ENCODE results near the gene DSCAM.

DSCAM gene

GRCh38 chr21:40158366-40158765, 688.6 kb downstream of the DSCAM start:
- no peak for DNase-seq

DNA sequence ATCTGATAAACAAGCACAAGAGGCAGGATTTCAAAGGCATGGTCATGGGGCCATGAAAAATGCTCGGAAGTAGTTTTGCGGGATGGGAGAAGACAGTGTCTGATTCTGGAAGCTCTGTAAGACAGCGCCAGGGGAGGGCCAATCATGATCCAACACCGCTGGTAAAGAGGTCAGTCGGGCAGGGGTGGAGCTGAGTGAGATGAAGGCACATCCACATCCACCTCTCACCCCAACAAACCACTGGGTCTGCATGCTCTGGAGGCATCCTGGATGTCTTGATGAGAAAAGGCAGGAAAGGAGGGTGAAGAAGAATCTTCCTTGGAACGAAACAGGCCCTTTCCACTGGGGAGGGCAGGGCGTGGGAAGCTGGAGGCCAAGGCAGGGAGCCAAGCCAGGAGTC, 691.4 kb downstream of the DSCAM start:
- DNase-seq: no peak

GRCh38 chr21:40153351-40153750, 693.6 kb downstream of the DSCAM start:
- no peak for DNase-seq

DNA sequence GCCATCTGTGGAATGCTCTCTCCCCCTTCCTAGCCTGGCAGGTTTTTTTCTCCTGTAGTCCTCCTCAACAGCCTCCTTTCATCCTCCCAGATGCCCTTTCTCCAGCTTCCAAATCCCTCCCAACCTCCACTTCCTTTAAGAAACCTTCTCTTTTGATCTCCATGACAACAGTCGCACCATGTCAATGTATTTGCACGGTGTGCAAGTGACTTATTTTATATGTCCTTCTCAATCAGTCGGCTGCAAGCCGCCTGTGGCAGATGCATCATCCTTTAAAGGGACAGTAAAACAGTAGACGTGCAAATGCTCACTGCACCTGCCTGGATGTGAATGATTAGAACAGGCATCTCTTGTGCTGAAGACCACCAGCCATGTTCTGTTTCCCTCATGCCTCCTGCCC, 694.5 kb downstream of the DSCAM start:
- DNase-seq: no peak

- DNase-seq: no peak
Measured at GRCh38 chr21:40151611-40152010, 695.3 kb downstream of the DSCAM start.

- no peak for DNase-seq
Measured at GRCh38 chr21:40146216-40146837, 700.6 kb downstream of the DSCAM start.

DNA sequence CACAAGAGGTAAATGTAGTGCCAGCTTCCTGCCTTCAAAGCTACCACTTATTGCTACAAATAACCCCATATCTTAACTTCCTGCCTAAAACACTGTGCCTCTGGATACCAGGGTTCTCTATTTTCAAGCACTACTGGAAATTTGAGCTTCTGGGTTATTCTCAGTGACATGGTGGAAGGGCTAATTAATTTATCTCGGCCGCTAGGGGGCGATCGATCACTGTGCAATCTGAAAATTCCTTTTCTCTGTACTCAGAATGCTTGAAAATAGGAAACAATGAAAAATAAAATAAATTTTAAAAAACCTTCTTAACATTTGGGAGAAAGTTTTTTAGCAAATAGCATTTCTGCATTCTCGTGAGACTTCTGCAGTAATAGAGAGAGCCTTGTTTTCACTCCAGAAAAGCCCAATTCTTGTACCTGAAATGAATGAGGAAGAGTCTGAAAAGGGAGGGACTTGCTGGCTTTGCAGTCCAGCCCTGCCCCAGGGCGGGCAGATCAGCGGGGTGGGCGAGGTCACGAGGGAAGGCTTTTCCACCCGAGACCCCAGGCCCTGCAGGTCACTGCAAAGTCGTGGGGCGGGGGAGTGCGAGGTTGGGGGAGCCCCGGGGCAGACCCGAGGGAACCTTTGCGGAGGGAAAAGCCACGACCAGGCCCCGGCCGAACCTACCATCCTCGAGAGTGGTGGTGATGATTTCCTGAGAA, 703.0 kb downstream of the DSCAM start:
- peak; percentile 7 for DNase-seq

DNA sequence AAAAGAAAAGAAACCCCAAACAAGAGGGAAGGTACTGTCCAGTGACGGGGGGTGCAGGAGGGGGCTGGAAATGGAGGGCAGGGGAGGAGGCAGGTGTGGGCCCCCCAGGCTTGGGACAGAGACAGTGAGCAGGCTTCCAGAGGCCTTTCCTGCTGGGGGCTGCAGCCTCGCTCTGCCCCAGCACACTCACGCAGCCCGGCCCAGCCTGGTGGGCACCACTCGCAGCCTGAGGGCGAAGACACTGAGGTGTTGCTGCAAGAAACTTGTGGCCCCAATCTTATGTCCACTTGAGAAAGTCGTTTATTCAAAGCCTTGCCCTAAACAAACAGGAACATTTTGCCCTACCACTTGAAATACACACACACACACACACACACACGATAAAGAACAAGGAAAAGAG, 705.3 kb downstream of the DSCAM start:
- DNase-seq: no peak

DNA sequence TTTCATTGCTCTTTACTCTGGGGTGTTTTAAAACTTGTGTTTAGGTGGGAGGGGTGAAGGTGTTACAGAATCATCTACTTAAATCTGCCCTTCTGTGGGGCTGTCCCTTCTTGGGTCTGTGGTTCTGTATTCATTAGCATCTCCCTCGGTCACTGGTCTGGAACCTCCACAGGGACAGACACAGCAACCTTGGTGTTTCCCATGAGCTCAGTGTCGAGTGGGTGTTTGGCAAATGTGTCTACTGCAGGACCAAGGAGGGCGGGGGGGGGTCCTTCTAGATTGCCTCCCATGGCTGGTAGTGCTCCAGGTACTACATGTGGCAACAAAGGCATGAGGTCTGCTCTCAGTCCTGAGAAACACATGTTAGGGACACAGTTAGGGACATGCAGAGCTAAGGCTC, 706.3 kb downstream of the DSCAM start:
- no peak for DNase-seq

DNA sequence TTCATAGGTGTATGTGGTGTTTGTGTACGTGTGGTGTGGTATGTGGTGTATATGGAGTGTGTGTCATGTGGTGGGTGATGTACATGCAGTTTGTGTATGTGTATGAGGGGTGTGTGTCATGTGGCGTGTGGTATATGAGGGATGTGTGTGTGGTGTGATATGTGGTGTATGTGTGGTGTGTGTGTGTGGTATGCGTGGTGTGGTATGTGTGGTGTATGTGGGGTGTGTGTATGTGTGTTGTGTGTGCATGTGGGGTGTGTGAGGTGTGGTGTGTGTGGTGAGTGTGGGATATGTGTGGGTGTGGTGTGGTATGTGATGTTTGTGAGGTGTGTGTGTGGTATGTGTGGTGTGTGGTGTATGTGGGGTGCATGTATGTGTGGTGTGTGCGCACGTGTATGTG, 707.3 kb downstream of the DSCAM start:
- no peak for DNase-seq

GRCh38 chr21:40136571-40136970, 710.4 kb downstream of the DSCAM start:
- DNase-seq: no peak

DNA sequence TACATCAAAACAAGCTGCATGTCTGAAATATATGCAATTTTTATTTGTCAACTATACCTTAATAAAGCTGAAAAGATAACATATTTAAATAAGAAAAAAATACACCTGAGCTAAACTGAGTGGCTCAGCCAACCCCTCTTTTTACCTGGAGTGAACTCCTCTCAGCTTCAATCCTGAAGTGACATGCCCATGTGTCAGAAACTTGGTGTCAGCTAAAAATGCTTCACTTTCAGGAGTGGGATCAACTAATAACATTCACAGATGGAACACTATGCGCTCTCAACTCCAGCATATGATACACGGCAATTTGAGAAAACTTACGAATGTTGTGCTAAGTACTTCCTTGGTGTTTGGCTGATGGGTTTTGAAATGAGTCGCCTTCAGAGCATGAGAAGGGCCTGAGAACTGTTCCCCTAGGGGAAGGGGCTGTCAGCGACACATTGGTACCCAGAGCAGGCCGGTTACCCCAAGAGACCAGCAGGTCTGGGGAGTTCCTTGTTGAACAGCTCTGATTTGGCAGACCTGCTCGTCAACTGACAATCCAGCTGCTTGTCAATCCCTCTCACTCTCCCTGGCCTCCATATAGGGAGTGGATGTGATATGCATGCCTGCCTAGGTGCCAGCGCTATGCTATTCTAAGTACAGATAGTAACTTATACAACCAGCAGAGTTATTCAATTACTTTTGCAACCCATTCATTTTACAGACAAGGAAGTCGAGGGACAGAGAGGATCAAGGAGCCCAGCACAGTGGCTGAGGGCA, 712.0 kb downstream of the DSCAM start:
- no peak for DNase-seq

GRCh38 chr21:40130476-40130875, 716.5 kb downstream of the DSCAM start:
- DNase-seq: no peak

DNA sequence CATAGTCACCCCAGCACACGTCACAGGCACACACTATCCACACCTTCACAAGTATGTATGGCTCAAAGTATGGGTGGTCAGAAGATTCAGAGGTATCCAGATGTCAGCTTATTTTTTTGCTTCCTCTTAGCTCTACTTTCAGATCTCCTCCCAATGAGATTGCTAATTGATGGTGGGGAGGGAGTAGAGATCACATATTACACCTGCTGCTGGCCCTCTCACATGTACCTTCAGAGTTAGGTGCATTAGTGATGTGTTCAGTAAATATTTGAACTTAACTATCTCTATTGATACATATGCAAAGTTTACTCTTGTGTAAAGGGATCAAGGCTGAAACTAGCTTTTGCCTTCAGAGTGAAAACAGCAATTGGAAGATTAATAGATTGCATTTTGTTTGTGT, 717.1 kb downstream of the DSCAM start:
- DNase-seq: no peak

- DNase-seq: no peak
Measured at GRCh38 chr21:40128891-40129290, 718.1 kb downstream of the DSCAM start.

DNA sequence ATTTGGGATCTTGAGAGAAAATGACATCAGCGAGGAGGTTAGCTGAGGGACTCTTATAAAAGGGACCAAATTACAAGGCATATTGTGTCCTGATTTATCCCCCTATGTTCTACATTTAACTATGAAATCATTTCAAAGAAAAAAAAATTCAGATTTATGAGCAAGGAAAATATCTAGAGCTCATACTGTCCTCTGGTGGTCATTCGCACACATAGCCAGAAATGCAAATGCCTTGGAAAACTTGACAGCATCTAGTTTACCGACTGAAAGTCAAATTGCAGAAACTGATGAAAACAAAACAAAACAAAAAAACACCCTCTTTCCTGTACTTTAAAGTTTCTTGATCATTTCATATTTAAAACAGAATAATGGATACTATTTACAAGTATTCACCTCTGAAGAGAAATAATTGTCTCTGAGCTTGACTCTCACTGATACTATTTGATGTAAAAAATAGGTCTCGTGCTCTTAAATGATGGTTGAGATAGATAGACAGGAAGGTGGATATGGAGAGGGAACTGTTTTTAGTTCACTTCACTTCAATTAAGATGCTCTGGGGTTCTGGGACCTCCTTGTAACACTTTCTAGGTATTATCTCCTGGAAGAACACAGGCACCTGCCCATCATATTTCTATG, 725.9 kb downstream of the DSCAM start:
- DNase-seq: peak; percentile 17

DNA sequence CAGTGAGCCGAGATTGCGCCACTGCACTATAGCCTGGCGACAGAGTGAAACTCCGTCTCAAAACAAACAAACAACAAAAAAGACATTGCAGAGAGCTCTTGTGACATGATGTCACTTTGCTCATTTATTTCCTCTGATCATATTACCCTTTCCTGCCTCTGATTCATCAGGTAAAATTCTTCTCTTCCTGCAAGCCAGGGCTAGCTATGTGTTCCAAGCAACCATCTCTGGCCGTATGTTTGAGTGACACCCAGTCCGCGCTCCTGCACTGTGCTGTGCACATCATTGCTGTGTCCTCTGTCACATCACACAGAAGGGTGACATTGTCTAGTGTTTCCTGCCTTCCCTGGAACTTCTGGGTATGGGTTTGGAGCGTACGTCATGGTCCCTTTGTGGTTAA, 728.4 kb downstream of the DSCAM start:
- no peak for DNase-seq

- DNase-seq: no peak
Measured at GRCh38 chr21:40117236-40117635, 729.7 kb downstream of the DSCAM start.

DNA sequence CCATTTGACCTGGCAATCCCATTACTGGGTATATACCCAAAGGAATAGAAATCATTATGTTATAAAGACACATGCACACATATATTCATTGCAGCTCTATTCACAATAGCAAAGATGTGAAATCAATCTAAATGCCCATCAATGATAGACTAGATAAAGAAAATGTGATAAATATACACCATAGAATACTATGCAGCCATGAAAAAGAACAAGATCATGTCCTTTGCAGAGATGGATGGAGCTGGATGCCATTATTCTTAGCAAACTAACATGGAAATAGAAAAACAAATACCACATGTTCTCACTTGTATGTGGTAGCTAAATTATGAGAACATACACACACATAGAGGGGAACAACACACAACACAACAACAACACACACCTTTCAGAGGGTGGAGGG, 731.2 kb downstream of the DSCAM start:
- DNase-seq: no peak

- DNase-seq: no peak
Measured at GRCh38 chr21:40102682-40103081, 744.3 kb downstream of the DSCAM start.

- DNase-seq: no peak
Measured at GRCh38 chr21:40099809-40100208, 747.1 kb downstream of the DSCAM start.

DNA sequence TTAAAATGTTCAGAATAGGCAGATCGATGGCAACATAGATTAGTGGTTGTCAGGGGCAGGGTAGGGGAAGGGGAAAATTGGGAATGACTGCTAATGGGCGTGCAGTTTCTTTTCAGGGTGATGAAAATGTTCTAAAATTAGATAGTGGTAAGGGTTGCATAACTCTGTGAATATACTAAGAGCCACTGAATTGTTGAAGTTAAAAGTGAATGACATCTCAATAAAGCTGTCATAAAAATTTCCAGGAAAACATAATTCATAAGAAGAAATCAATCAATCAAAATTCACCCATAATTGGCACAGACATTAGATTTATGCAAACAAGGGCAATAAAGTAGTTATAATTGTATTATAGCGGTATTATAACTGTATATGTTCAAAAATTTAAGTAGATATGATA, 751.5 kb downstream of the DSCAM start:
- DNase-seq: no peak

DNA sequence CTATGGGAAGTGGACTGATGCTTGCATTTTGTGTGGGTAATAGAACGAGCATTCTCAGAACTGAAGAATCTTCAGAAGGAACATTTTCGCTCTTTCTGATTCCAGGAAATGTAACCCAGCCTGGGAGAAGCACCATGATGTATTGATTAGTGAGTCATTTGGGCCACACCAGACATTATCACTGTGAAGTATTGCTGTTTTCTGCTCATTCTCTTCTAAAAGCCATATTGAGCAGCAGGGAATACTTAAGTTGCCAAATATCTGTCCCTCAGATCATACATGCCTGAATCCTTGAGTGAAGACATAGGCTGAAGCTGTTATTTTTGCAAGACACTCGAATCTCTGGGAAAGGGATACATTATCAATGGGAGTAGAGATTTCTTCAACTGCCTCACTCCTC, 766.6 kb downstream of the DSCAM start:
- DNase-seq: no peak

GRCh38 chr21:40074710-40075109, 772.2 kb downstream of the DSCAM start:
- DNase-seq: no peak
